Islet precursor cell (in vitro differentiated cells): ENCODE data around the gene PPT2.

Experiments
- DNase-seq: peaks from one replicate; pipeline ENCODE4 v3.0.0-alpha.2; 2018

PPT2 gene

GRCh38 chr6:32152769-32153563 is 975 bp upstream of the PPT2 start:
- DNase-seq: peak; percentile 93

GRCh38 chr6:32154514-32155161 is 697 bp downstream of the PPT2 start:
- DNase-seq: peak; percentile 86

GRCh38 chr6:32156891-32157290 is 3.0 kb downstream of the PPT2 start:
- no peak for DNase-seq

- no peak for DNase-seq
Observed at GRCh38 chr6:32158052-32158451, 4.1 kb downstream of the PPT2 start.

GRCh38 chr6:32163559-32164258 is 9.8 kb downstream of the PPT2 start:
- no peak for DNase-seq

GRCh38 chr6:32164295-32164694 is 10.4 kb downstream of the PPT2 start, which contains the start of gene EGFL8:
Gene EGFL8, plus strand, starts transcription at chr6:32164595. Its CDS starts 1,571 bp downstream, at chr6:32166166.
- DNase-seq: no peak

- DNase-seq: peak; percentile 79
Observed at GRCh38 chr6:32166411-32167061, 12.6 kb downstream of the PPT2 start.

GRCh38 chr6:32167154-32167760 is 13.3 kb downstream of the PPT2 start:
- peak; percentile 70 for DNase-seq

- DNase-seq: no peak
Observed at GRCh38 chr6:32167761-32168262, 13.9 kb downstream of the PPT2 start.

GRCh38 chr6:32168350-32168749 is 14.4 kb downstream of the PPT2 start:
- DNase-seq: no peak

- no peak for DNase-seq
Observed at GRCh38 chr6:32168807-32169591, 15.1 kb downstream of the PPT2 start.

- no peak for DNase-seq
Observed at GRCh38 chr6:32170294-32170693, 16.4 kb downstream of the PPT2 start.

GRCh38 chr6:32171234-32171633 is 17.3 kb downstream of the PPT2 start:
- no peak for DNase-seq

GRCh38 chr6:32173051-32173727 is 19.2 kb downstream of the PPT2 start:
- DNase-seq: peak; percentile 78

GRCh38 chr6:32174416-32174815 is 20.5 kb downstream of the PPT2 start:
- DNase-seq: no peak

- DNase-seq: no peak
Observed at GRCh38 chr6:32175322-32175710, 21.4 kb downstream of the PPT2 start.

GRCh38 chr6:32175711-32176475 is 22.0 kb downstream of the PPT2 start, which contains the start of gene AGPAT1:
Gene AGPAT1, minus strand, starts transcription at chr6:32176084. Its CDS starts 4,588 bp downstream, at chr6:32171496.
- DNase-seq: peak; percentile 98

GRCh38 chr6:32176476-32177182 is 22.7 kb downstream of the PPT2 start:
- DNase-seq: no peak

- DNase-seq: peak; percentile 73
Observed at GRCh38 chr6:32177183-32177787, 23.3 kb downstream of the PPT2 start.
